B cell (primary cell): ENCODE measurements around the gene SALL1. TPM values are rescaled to one million over a fixed set of nuclear protein-coding genes. Genes with fewer than 3 reads are reported as not detected.

Source experiments
- ATAC-seq: fragments of 200-7000 bp; cut with Tn5 transposase; one replicate; pipeline ENCODE4 v1.10.0; 2021; ENCODE audit warnings: low read depth, mild to moderate bottlenecking, moderate number of reproducible peaks, moderate library complexity
- CTCF ChIA-PET: fragments of 350-600 bp; sonication (Branson Sonifier 250); formaldehyde crosslinking; loops from one replicate; lab custom pipeline; 2021; ENCODE audit warnings: antibody characterized with exemption, inconsistent platforms; lab: Charles Lee
- POLR2A ChIA-PET: fragments of 350-600 bp; sonication (Branson Sonifier 250); formaldehyde crosslinking; loops from one replicate; lab custom pipeline; 2021; ENCODE audit warnings: antibody characterized with exemption; lab: Charles Lee
- DNase-seq: peaks from one replicate; pipeline ENCODE4 v3.0.0; 2013
- H2AFZ ChIP-seq: 2 replicates; pipeline ENCODE4 v1.6.1; 2012; ENCODE audit warnings: mild to moderate bottlenecking, low read depth, low read length; ENCODE audit not compliant: insufficient read depth, poor library complexity, severe bottlenecking
- H3K27ac ChIP-seq, 2 donors: 1 replicate in 1 of 2; 2 replicates in 1 of 2; pipeline ENCODE4 v1.5.1; 2012 to 2013; ENCODE audit warnings: low read length in 2 of 2, mild to moderate bottlenecking in 2 of 2, moderate library complexity in 1 of 2
- H3K27me3 ChIP-seq, 4 experiments: fragments of 200-600 bp in 1 of 4; sonication (generic) in 1 of 4; replicated peaks in 1 of 4; 1 replicate in 2 of 4; 2 replicates in 2 of 4; pipeline versions ENCODE4 v1.6.1 to v1.7.0; 2013 to 2016; ENCODE audit warnings: low read length in 3 of 4, mild to moderate bottlenecking in 2 of 4, mixed read lengths in 1 of 4, moderate library complexity in 1 of 4; ENCODE audit not compliant: insufficient read depth in 4 of 4, control insufficient read depth in 3 of 4; ENCODE audit errors: control extremely low read depth in 1 of 4
- H3K36me3 ChIP-seq, 2 experiments: replicated peaks in 1 of 2; 1 replicate in 1 of 2; 2 replicates in 1 of 2; pipeline versions ENCODE4 v1.6.1 to v1.7.1; 2013; ENCODE audit warnings: low read length in 1 of 2; ENCODE audit not compliant: insufficient read depth in 2 of 2, control insufficient read depth in 1 of 2; ENCODE audit errors: control extremely low read depth in 1 of 2, extremely low read depth in 1 of 2
- H3K4me1 ChIP-seq, 2 donors: fragments of 200-600 bp in 1 of 2; sonication (generic) in 1 of 2; 1 replicate in 1 of 2; 2 replicates in 1 of 2; pipeline versions ENCODE4 v1.5.1 to v1.6.1; 2013 to 2017; ENCODE audit warnings: low read length in 2 of 2; ENCODE audit not compliant: control insufficient read depth in 2 of 2, insufficient read depth in 2 of 2
- H3K4me2 ChIP-seq: replicated peaks from 2 replicates; pipeline ENCODE3; 2012; ENCODE audit warnings: mild to moderate bottlenecking, low read depth, low read length; ENCODE audit not compliant: poor library complexity, severe bottlenecking
- H3K4me3 ChIP-seq, 5 experiments: fragments of 200-600 bp in 1 of 5; sonication (generic) in 1 of 5; 1 replicate in 3 of 5; 2 replicates in 2 of 5; pipeline versions ENCODE4 v1.5.1 to v1.7.0; 2011 to 2016; ENCODE audit warnings: low read length in 4 of 5, mild to moderate bottlenecking in 4 of 5, low read depth in 2 of 5, control low read depth in 1 of 5, moderate library complexity in 1 of 5; ENCODE audit not compliant: insufficient read depth in 1 of 5; ENCODE audit errors: control extremely low read depth in 1 of 5, extremely low read depth in 1 of 5
- H3K79me2 ChIP-seq: fragments of 200-600 bp; sonication (generic); one replicate; pipeline ENCODE4 v1.6.0; 2016; ENCODE audit warnings: low read length; ENCODE audit not compliant: control insufficient read depth, insufficient read depth
- H3K9ac ChIP-seq: fragments of 200-600 bp; sonication (generic); 2 replicates; pipeline ENCODE4 v1.6.1; 2017; ENCODE audit warnings: mild to moderate bottlenecking, low read length, moderate library complexity
- H3K9me3 ChIP-seq, 3 donors: one replicate each; pipeline versions ENCODE4 v1.6.1 to v1.7.1; 2013; ENCODE audit warnings: low read length in 2 of 3; ENCODE audit not compliant: control insufficient read depth in 2 of 3, insufficient read depth in 1 of 3; ENCODE audit errors: control extremely low read depth in 1 of 3
- H4K20me1 ChIP-seq: 2 replicates; pipeline ENCODE4 v1.6.0; 2012; ENCODE audit warnings: mild to moderate bottlenecking, low read length; ENCODE audit not compliant: insufficient read depth, control insufficient read depth, poor library complexity, severe bottlenecking
- H3K27ac Mint-ChIP-seq: one replicate; pipeline ENCODE4 v1.8.0; 2021; ENCODE audit warnings: mixed read lengths
- H3K27me3 Mint-ChIP-seq: one replicate; pipeline ENCODE4 v1.8.0; 2021; ENCODE audit warnings: mixed read lengths
- H3K4me1 Mint-ChIP-seq: one replicate; pipeline ENCODE4 v1.8.0; 2021; ENCODE audit warnings: mixed read lengths
- H3K4me3 Mint-ChIP-seq: one replicate; pipeline ENCODE4 v1.8.0; 2021; ENCODE audit warnings: mixed read lengths
- H3K9me3 Mint-ChIP-seq: one replicate; pipeline ENCODE4 v1.8.0; 2022; ENCODE audit warnings: mixed read lengths; ENCODE audit not compliant: insufficient read depth
- EZH2 ChIP-seq: IDR thresholded peaks from 2 replicates; pipeline ENCODE4 v1.6.1; 2012; ENCODE audit warnings: borderline replicate concordance, low read depth, mild to moderate bottlenecking, moderate library complexity, low read length; ENCODE audit not compliant: insufficient read depth, poor library complexity, severe bottlenecking
- WGBS: methylation state at CpG from one replicate; pipeline ENCODE4 v1.1.5; 2013; ENCODE audit warnings: missing lambda C conversion rate; ENCODE audit not compliant: insufficient coverage; 5-methylcytosine and 5-hydroxymethylcytosine counted together
- intact Hi-C: fragments of 100-400 bp; cut with micrococcal nuclease; formaldehyde crosslinking; loops from one replicate; pipeline ENCODE4 v1.10.0; 2022
- polyA plus RNA-seq: library from polyadenylated mRNA; depleted of rRNA; stranded (reverse); fragments of >200 nt; gene quantifications from 2 replicates; pipeline ENCODE4 v1.2.3, GENCODE V29; 2012
- total RNA-seq, 2 donors: library from RNA; stranded (reverse); fragments of 120-200 nt in 1 of 2; gene quantifications; 1 replicate in 1 of 2; 2 replicates in 1 of 2; pipeline versions ENCODE4 v1.2.3 to v1.2.4, GENCODE V29; 2013 to 2022
- TF ChIP-seq, protein P1 (sequence below): fragments of 200-600 bp; IDR thresholded peaks from one replicate; pipeline ENCODE4 v1.8.0; 2022; ENCODE audit warnings: antibody characterized with exemption, mild to moderate bottlenecking

The SALL1 gene
- total and polyA plus RNA-seq, 2 donors (not counting 1 experiment from before 2014, with no cell fraction given): not detected

DNA sequence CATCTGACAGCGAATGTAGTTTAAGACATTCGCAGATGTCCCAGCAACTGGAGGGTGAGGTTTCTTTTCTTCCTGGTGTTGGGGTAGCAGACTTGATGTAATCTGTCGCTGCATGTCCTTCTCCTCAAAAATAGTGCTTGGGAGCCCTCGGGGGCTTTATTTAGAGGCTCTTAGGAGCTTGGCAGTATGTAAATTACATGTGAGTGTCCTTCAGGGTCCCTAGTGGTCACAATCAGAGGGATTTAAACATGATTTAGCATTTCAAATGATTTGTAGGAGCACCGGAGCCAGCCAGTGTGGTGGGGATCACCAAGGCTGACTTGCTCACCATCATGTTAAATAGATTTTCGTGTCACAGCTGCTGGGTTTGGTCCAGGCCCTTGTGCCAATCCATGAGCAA lies 8.8 kb upstream of the SALL1 start:
- H3K9me3 ChIP-seq: peaks cover 0 to 11% (median 0%) of the 10 kb centered on the region in 3 donors
- no peaks in the 10 kb centered on the region for H3K36me3 ChIP-seq
- no peak overlapping the region for H3K9ac ChIP-seq
- no peak for TF ChIP-seq EZH2
- TF ChIP-seq, protein P1, sequence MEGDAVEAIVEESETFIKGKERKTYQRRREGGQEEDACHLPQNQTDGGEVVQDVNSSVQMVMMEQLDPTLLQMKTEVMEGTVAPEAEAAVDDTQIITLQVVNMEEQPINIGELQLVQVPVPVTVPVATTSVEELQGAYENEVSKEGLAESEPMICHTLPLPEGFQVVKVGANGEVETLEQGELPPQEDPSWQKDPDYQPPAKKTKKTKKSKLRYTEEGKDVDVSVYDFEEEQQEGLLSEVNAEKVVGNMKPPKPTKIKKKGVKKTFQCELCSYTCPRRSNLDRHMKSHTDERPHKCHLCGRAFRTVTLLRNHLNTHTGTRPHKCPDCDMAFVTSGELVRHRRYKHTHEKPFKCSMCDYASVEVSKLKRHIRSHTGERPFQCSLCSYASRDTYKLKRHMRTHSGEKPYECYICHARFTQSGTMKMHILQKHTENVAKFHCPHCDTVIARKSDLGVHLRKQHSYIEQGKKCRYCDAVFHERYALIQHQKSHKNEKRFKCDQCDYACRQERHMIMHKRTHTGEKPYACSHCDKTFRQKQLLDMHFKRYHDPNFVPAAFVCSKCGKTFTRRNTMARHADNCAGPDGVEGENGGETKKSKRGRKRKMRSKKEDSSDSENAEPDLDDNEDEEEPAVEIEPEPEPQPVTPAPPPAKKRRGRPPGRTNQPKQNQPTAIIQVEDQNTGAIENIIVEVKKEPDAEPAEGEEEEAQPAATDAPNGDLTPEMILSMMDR: no peak
- Mint-ChIP-seq H3K9me3 (no peaks in the 10 kb centered on the region), H3K4me3 (no peak overlapping the region), H3K27ac (no peak overlapping the region), H3K27me3 (peaks cover 43% of the 10 kb centered on the region), H3K4me1 (no peaks in the 10 kb centered on the region)
- H3K27me3 ChIP-seq: peaks cover 0 to 16% (median 6%) of the 10 kb centered on the region in 4 experiments
- CTCF ChIA-PET: no interaction called here
- intact Hi-C loops: no loop called here
- H3K4me1 ChIP-seq: no peaks in the 10 kb centered on the region
- H4K20me1 ChIP-seq: no peaks in the 10 kb centered on the region
- POLR2A ChIA-PET: no interaction called here
- no peak overlapping the region for H3K4me2 ChIP-seq
- DNase-seq (no peak), ATAC-seq (no peak)
- H2AFZ ChIP-seq: no peak overlapping the region
- 77% methylated on average over 5 of the region's 6 CpGs for WGBS
- no peak overlapping the region for H3K4me3 ChIP-seq
- no peak overlapping the region for H3K27ac ChIP-seq
- H3K79me2 ChIP-seq: no peaks in the 10 kb centered on the region

DNA sequence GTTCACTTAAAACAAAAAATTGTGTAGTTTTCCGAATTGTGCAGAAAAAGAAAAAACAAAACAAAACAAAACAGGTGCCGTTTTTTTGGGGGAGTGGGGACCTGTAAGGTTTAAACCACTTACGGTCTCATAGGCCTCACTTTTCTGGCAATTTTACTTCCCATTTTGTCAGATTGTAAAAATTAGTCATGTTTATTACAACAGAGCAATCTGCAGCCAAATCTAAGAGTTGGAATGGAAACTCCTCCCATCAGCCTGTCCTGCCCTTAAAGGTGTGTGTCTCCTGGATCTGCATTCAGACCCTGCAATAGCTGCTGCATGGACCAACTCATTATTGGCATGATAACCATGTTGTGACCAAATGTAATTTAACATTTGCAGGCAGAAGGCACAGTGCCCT lies 8.2 kb upstream of the SALL1 start:
- Histone ChIP-seq H3K9me3 (peaks cover 0 to 16% (median 0%) of the 10 kb centered on the region in 3 donors), H2AFZ (no peak overlapping the region), H3K9ac (no peak overlapping the region), H3K4me3 (no peak overlapping the region), H3K27ac (no peak overlapping the region), H3K4me2 (no peak overlapping the region), H3K36me3 (no peaks in the 10 kb centered on the region), H3K4me1 (no peaks in the 10 kb centered on the region), H4K20me1 (no peaks in the 10 kb centered on the region), H3K27me3 (peaks cover 0 to 21% (median 6%) of the 10 kb centered on the region in 4 experiments), H3K79me2 (no peaks in the 10 kb centered on the region)
- ChIA-PET CTCF (no interaction called here), POLR2A (no interaction called here)
- Mint-ChIP-seq H3K27me3 (peaks cover 43% of the 10 kb centered on the region), H3K4me1 (no peaks in the 10 kb centered on the region), H3K9me3 (no peaks in the 10 kb centered on the region), H3K27ac (no peak overlapping the region), H3K4me3 (no peak overlapping the region)
- ATAC-seq (no peak), DNase-seq (no peak)
- WGBS: no CpG with 5 or more reads among the region's 3 CpGs
- intact Hi-C loops: no loop called here
- TF ChIP-seq EZH2: no peak
